K562 (cell line): ENCODE results near the gene MT2A. TPM values are rescaled to one million over a fixed set of nuclear protein-coding genes. Genes with fewer than 3 reads are reported as not detected.

Experiments
- ATAC-seq: fragments of 200-7000 bp; cut with Tn5 transposase; 3 replicates; pipeline ENCODE4 v1.9.1; 2020; ENCODE audit warnings: moderate library complexity
- BruUV-seq: library from RNA; stranded (reverse); fragments of 400-500 nt; replicated peaks from 2 replicates; lab custom pipeline; 2021; lab: Mats Ljungman, UMichigan
- CTCF ChIA-PET: fragments of 300-600 bp; formaldehyde crosslinking; extraction: SDS; loops from one replicate; lab custom pipeline; 2021; ENCODE audit warnings: low intra/inter-chr PET ratio; lab: Yijun Ruan, JAX
- POLR2A ChIA-PET: fragments of 300-600, 350-650 bp; sonication (Branson Sonifier 250); formaldehyde crosslinking; extraction: SDS; loops from one replicate; lab custom pipeline; 2021; ENCODE audit warnings: antibody characterized with exemption, inconsistent platforms; lab: Yijun Ruan, JAX
- DNase-seq, 4 experiments: peaks; one replicate each; pipeline versions ENCODE4 v3.0.0 to v3.0.0-alpha.2; 2011 to 2018; ENCODE audit warnings: low spot score in 3 of 4, mixed read lengths in 3 of 4; ENCODE audit errors: extremely low read depth in 1 of 4
- FAIRE-seq: peaks from 2 replicates; lab custom pipeline; 2011; peaks lifted over from hg19 to GRCh38; lab: Jason Lieb, UNC
- H2AFZ ChIP-seq: 2 replicates; pipeline ENCODE4 v1.6.0; 2011; ENCODE audit warnings: low read depth, low read length, control low read depth, inconsistent platforms
- H3K27ac ChIP-seq: fragments of 200-600 bp; 3 replicates; pipeline ENCODE4 v1.8.0; 2011; ENCODE audit warnings: low read depth, mild to moderate bottlenecking, control low read depth, inconsistent platforms, low read length, moderate library complexity, mixed read lengths; ENCODE audit errors: extremely low read depth
- H3K27me3 ChIP-seq, 2 experiments: fragments of 300-600 bp in 1 of 2; 2 replicates in 1 of 2; 3 replicates in 1 of 2; pipeline versions ENCODE4 v1.6.0 to v1.8.0; 2011; ENCODE audit warnings: inconsistent platforms in 2 of 2, low read length in 2 of 2, mild to moderate bottlenecking in 1 of 2, mixed read lengths in 1 of 2, moderate library complexity in 1 of 2; ENCODE audit not compliant: control insufficient read depth in 2 of 2, insufficient read depth in 2 of 2
- H3K36me3 ChIP-seq: fragments of 300-600 bp; 3 replicates; pipeline ENCODE4 v1.8.0; 2011; ENCODE audit warnings: mild to moderate bottlenecking, low read length, inconsistent platforms; ENCODE audit not compliant: control insufficient read depth, insufficient read depth
- H3K4me1 ChIP-seq, 2 experiments: fragments of 200-600 bp in 1 of 2; replicated peaks in 1 of 2; 2 replicates in 1 of 2; 3 replicates in 1 of 2; pipeline versions ENCODE4 v1.5.1 to v1.8.0; 2011; ENCODE audit warnings: inconsistent platforms in 2 of 2, low read length in 2 of 2, mild to moderate bottlenecking in 1 of 2, mixed read lengths in 1 of 2, moderate library complexity in 1 of 2; ENCODE audit not compliant: control insufficient read depth in 2 of 2, insufficient read depth in 2 of 2
- H3K4me2 ChIP-seq: 2 replicates; pipeline ENCODE4 v1.6.1; 2011; ENCODE audit warnings: low read length, control low read depth, inconsistent platforms, mixed read lengths; ENCODE audit not compliant: insufficient read depth
- H3K4me3 ChIP-seq: fragments of 200-600 bp; sonication (generic), shearing (Covaris generic); 2 replicates; pipeline ENCODE4 v1.5.1; 2016; ENCODE audit warnings: control low read depth, inconsistent platforms
- H3K79me2 ChIP-seq: fragments of 200-600 bp; 3 replicates; pipeline ENCODE4 v1.8.0; 2011; ENCODE audit warnings: low read length, inconsistent platforms; ENCODE audit not compliant: control insufficient read depth, insufficient read depth
- H3K9ac ChIP-seq, 2 experiments: 2 replicates each; pipeline versions ENCODE4 v1.6.0 to v1.6.1; 2011; ENCODE audit warnings: low read depth in 2 of 2, low read length in 2 of 2, control low read depth in 1 of 2, inconsistent platforms in 1 of 2, mild to moderate bottlenecking in 1 of 2, mixed read lengths in 1 of 2; ENCODE audit not compliant: insufficient read depth in 1 of 2
- H3K9me1 ChIP-seq: one replicate; pipeline ENCODE4 v1.6.0; 2011; ENCODE audit warnings: inconsistent platforms, mild to moderate bottlenecking, low read length, moderate library complexity; ENCODE audit not compliant: control insufficient read depth, insufficient read depth
- H3K9me3 ChIP-seq: replicated peaks from 2 replicates; pipeline ENCODE4 v1.5.1; 2011; ENCODE audit warnings: low read depth, low read length, inconsistent platforms; ENCODE audit not compliant: control insufficient read depth, insufficient read depth
- H4K20me1 ChIP-seq: replicated peaks from 2 replicates; pipeline ENCODE4 v1.6.1; 2011; ENCODE audit warnings: low read length, inconsistent platforms, mixed read lengths; ENCODE audit not compliant: control insufficient read depth, insufficient read depth
- ATF3 ChIP-seq, 2 experiments: fragments of 450-650 bp in 1 of 2; sonication (generic) in 1 of 2; formaldehyde crosslinking in 1 of 2; IDR thresholded peaks in 1 of 2; conservative IDR thresholded peaks in 1 of 2; 2 replicates each; pipeline versions ENCODE4 v1.6.1 to v1.8.1; 2016 to 2023; ENCODE audit warnings: mild to moderate bottlenecking in 2 of 2, moderate library complexity in 2 of 2, inconsistent platforms in 1 of 2, missing genetic modification reagents in 1 of 2
- BRD4 ChIP-seq: fragments of 200-600 bp; sonication (generic); IDR thresholded peaks from 2 replicates; pipeline ENCODE4 v1.6.1; 2017; ENCODE audit warnings: inconsistent platforms
- CC2D1A ChIP-seq: fragments of 450-650 bp; IDR thresholded peaks from 2 replicates; pipeline ENCODE4 v1.6.1; 2017; ENCODE audit warnings: mild to moderate bottlenecking
- CXXC5 ChIP-seq: fragments of 250-450 bp; sonication (Bioruptor Pico); IDR thresholded peaks from 2 replicates; pipeline ENCODE4 v1.8.0; 2022; ENCODE audit warnings: inconsistent platforms, mild to moderate bottlenecking, moderate library complexity
- FIP1L1 ChIP-seq: fragments of 200-400 bp; formaldehyde crosslinking; IDR thresholded peaks from 2 replicates; pipeline ENCODE4 v1.6.1; 2018; ENCODE audit warnings: mild to moderate bottlenecking, low read depth, low read length; ENCODE audit not compliant: poor library complexity, severe bottlenecking
- FOSL1 ChIP-seq: fragments of 200-800 bp; sonication (Bioruptor generic); conservative IDR thresholded peaks from 2 replicates; pipeline ENCODE4 v1.6.1; 2016; ENCODE audit warnings: missing genetic modification characterization, missing compliant biosample characterization
- MAFG ChIP-seq: fragments of 450-650 bp; conservative IDR thresholded peaks from 2 replicates; pipeline ENCODE4 v1.6.1; 2016; ENCODE audit warnings: missing genetic modification characterization, missing compliant biosample characterization
- MCM2 ChIP-seq: fragments of 450-650 bp; IDR thresholded peaks from 2 replicates; pipeline ENCODE4 v1.6.1; 2017; ENCODE audit warnings: low read depth, mild to moderate bottlenecking
- PCBP2 ChIP-seq: fragments of 200-400 bp; formaldehyde crosslinking; IDR thresholded peaks from 2 replicates; pipeline ENCODE4 v1.6.1; 2018; ENCODE audit warnings: low read length, low read depth, mild to moderate bottlenecking, moderate library complexity; ENCODE audit not compliant: poor library complexity, severe bottlenecking
- POLR3G ChIP-seq: IDR thresholded peaks from 2 replicates; pipeline ENCODE4 v1.6.1; 2011; ENCODE audit not compliant: insufficient read length, insufficient replicate concordance; ENCODE audit errors: extremely low read depth
- PPARD ChIP-seq: fragments of 250-450 bp; sonication (Bioruptor Pico); IDR thresholded peaks from 2 replicates; pipeline ENCODE4 v1.8.0; 2022; ENCODE audit warnings: inconsistent platforms, mild to moderate bottlenecking, moderate library complexity
- PYGO2 ChIP-seq: fragments of 450-650 bp; IDR thresholded peaks from 2 replicates; pipeline ENCODE4 v1.6.1; 2016; ENCODE audit warnings: mild to moderate bottlenecking, missing genetic modification characterization, moderate library complexity, missing compliant biosample characterization
- SNIP1 ChIP-seq: fragments of 450-650 bp; IDR thresholded peaks from 2 replicates; pipeline ENCODE4 v1.7.1; 2017; ENCODE audit warnings: low read depth, mild to moderate bottlenecking
- TCFL5 ChIP-seq: fragments of 250-450 bp; sonication (Bioruptor Pico); conservative IDR thresholded peaks from 2 replicates; pipeline ENCODE4 v1.6.1; 2021; ENCODE audit warnings: mild to moderate bottlenecking, moderate library complexity, matching md5 sums
- ZNF282 ChIP-seq: sonication (generic); formaldehyde crosslinking; IDR thresholded peaks from 2 replicates; pipeline ENCODE4 v1.8.1; 2023; ENCODE audit warnings: missing genetic modification reagents
- ZZZ3 ChIP-seq: fragments of 450-650 bp; IDR thresholded peaks from 2 replicates; pipeline ENCODE4 v1.6.1; 2016; ENCODE audit warnings: antibody characterized with exemption, mild to moderate bottlenecking, moderate library complexity
- WGBS: fragments of 100-300 bp; shearing (Covaris generic); methylation state at CpG from one replicate; pipeline ENCODE4 v1.1.6; 2016; ENCODE audit warnings: low coverage, mixed read lengths; ENCODE audit not compliant: insufficient coverage; ENCODE audit errors: missing lambda C conversion rate; 5-methylcytosine and 5-hydroxymethylcytosine counted together
- in situ Hi-C: fragments of 300-500 bp; cut with MboI; formaldehyde crosslinking; loops from 4 replicates; pipeline ENCODE4 v1.15.0; 2018; ENCODE audit warnings: inconsistent platforms, mixed read lengths
- intact Hi-C: fragments of 100-400 bp; cut with micrococcal nuclease; formaldehyde crosslinking; loops from 2 replicates; pipeline ENCODE4 v1.14.2; 2022
- polyA plus RNA-seq, 8 experiments: library from polyadenylated mRNA; depleted of rRNA in 4 of 8; stranded (reverse) in 5 of 8; unstranded in 3 of 8; fragments of >200 nt; fragmentation: Nextera tagmentation in 2 of 8; fragmentation: Illumina TruSeq in 1 of 8; extraction: Ambion mirVana in 2 of 8; extraction: Trizol in 1 of 8; gene quantifications; 2 replicates each; pipeline versions ENCODE4 v1.2.1 to v1.2.3, GENCODE V29; 2011 to 2014; ENCODE audit warnings: inconsistent platforms in 1 of 8, missing spikeins in 1 of 8
- total RNA-seq, 7 experiments: library from RNA; depleted of rRNA in 6 of 7; stranded (reverse); fragments of >200 nt in 6 of 7; fragmentation: Illumina TruSeq in 2 of 7; extraction: Trizol in 2 of 7; gene quantifications; 2 replicates each; pipeline versions ENCODE4 v1.2.1 to v1.2.3, GENCODE V29; 2011 to 2021; ENCODE audit warnings: low replicate concordance in 1 of 7

Gene MT2A
- total and polyA plus RNA-seq, 9 of the 15 experiments (the other 6 are each of a cell fraction or from before 2014, with no cell fraction given), result 2.0 to 16.9 (median 8.5) TPM

GRCh38 chr16:56584276-56584675, 24.1 kb upstream of the MT2A start:
- ChIA-PET POLR2A (no interaction called here), CTCF (no interaction called here)
- Histone ChIP-seq H3K4me2 (no peak overlapping the region), H4K20me1 (no peaks in the 10 kb centered on the region; the same call in 1 of the 2 replicates), H3K9me3 (no peaks in the 10 kb centered on the region), H3K36me3 (no peaks in the 10 kb centered on the region), H3K4me3 (no peak overlapping the region), H3K27ac (no peak overlapping the region), H2AFZ (no peak overlapping the region), H3K27me3 (peaks cover 26 to 54% of the 10 kb centered on the region in 2 experiments; a peak in 4 of 5 replicates), H3K79me2 (no peaks in the 10 kb centered on the region), H3K9ac (no peak overlapping the region), H3K9me1 (no peaks in the 10 kb centered on the region), H3K4me1 (peaks cover 0 to 3% of the 10 kb centered on the region in 2 experiments; a peak in 1 of 5 replicates)
- BruUV-seq, result no TSS peak
- 4% methylated on average over 11 of the region's 11 CpGs for WGBS
- TF ChIP-seq MCM2, result no peak
- TF ChIP-seq ATF3 (IDR thresholded peaks at IDR 0.05), result 0 out of 2 replicates have a peak, but pooled peaks have one; percentile 4
- no peak for TF ChIP-seq ATF3 (CRISPR knock-in tag; conservative IDR thresholded peaks at IDR 0.05)
- TF ChIP-seq TCFL5, result no peak
- no peak for DNase-seq
- FAIRE-seq, result no peak
- ATAC-seq, result no peak
- intact Hi-C loops (no loop called here), in situ Hi-C loops (loop anchor here (10.0 kb wide), 1 partner anchor 281 kb away; the partner anchor contains the start of gene SLC12A3)

- no peak for ATAC-seq
- no peaks in the 10 kb centered on the region for H3K79me2 ChIP-seq
- H3K27me3 ChIP-seq, result peaks cover 19 to 68% of the 10 kb centered on the region in 2 experiments
- intact Hi-C loops, result no loop called here
- no peak overlapping the region for H3K4me2 ChIP-seq
- H3K36me3 ChIP-seq, result no peaks in the 10 kb centered on the region
- TF ChIP-seq PCBP2, result no peak
- no peak for TF ChIP-seq PYGO2 (tag)
- no peak for TF ChIP-seq MAFG
- no peak for TF ChIP-seq ZNF282 (CRISPR knock-in tag)
- TF ChIP-seq FOSL1 (tag), result no peak
- no peak for TF ChIP-seq ZZZ3
- no peak for TF ChIP-seq PPARD (CRISPR knock-in tag)
- TF ChIP-seq FIP1L1, result no peak
- no peak for TF ChIP-seq BRD4
- no peak for TF ChIP-seq SNIP1
- TF ChIP-seq CXXC5 (CRISPR knock-in tag), result no peak
- no peak for TF ChIP-seq POLR3G
- no peak for TF ChIP-seq CC2D1A
- H3K4me3 ChIP-seq, result no peak overlapping the region
- H3K9me1 ChIP-seq, result no peaks in the 10 kb centered on the region
- H4K20me1 ChIP-seq, result no peaks in the 10 kb centered on the region; the same call in 1 of the 2 replicates
- in situ Hi-C loops, result loop anchor here (10.0 kb wide), 1 partner anchor 276 kb away; the partner anchor contains the start of gene SLC12A3
- ChIA-PET POLR2A (no interaction called here), CTCF (no interaction called here)
- no peak overlapping the region for H3K9ac ChIP-seq
- no peak for FAIRE-seq
- no peaks in the 10 kb centered on the region for H3K9me3 ChIP-seq
- no TSS peak for BruUV-seq
- WGBS, result 22% methylated on average over 9 of the region's 9 CpGs
- DNase-seq, result no peak
- H3K27ac ChIP-seq, result no peak overlapping the region
- H2AFZ ChIP-seq, result no peak overlapping the region
- H3K4me1 ChIP-seq, result peaks cover 0 to 6% of the 10 kb centered on the region in 2 experiments; a peak in 1 of 5 replicates
These were observed 19.6 kb upstream of the MT2A start for GRCh38 chr16:56588781-56589140.
